Trophoblast cell (in vitro differentiated cells and primary cell): ENCODE data around the gene FAM20C.

Experiments used
- DNase-seq, 2 donors: peaks; one replicate each; pipeline ENCODE4 v3.0.0-alpha.2; 2016
- H2AFZ ChIP-seq: 2 replicates; pipeline ENCODE4 v1.6.1; 2013; ENCODE audit warnings: low read length, moderate library complexity, mild to moderate bottlenecking; ENCODE audit not compliant: insufficient read depth, poor library complexity
- H2AK5ac ChIP-seq: 2 replicates; pipeline ENCODE4 v1.6.1; 2013; ENCODE audit warnings: mild to moderate bottlenecking, low read length
- H2BK120ac ChIP-seq: 2 replicates; pipeline ENCODE4 v1.6.1; 2013; ENCODE audit warnings: low read length, mild to moderate bottlenecking, moderate library complexity; ENCODE audit not compliant: insufficient read depth, poor library complexity
- H2BK12ac ChIP-seq: 2 replicates; pipeline ENCODE4 v1.6.1; 2013; ENCODE audit warnings: mild to moderate bottlenecking, low read length, moderate library complexity
- H2BK5ac ChIP-seq: 2 replicates; pipeline ENCODE4 v1.6.1; 2013; ENCODE audit warnings: low read length, low read depth, moderate library complexity, mild to moderate bottlenecking; ENCODE audit not compliant: poor library complexity
- H3K14ac ChIP-seq: 2 replicates; pipeline ENCODE4 v1.6.1; 2013; ENCODE audit warnings: mild to moderate bottlenecking, low read length
- H3K18ac ChIP-seq: 2 replicates; pipeline ENCODE4 v1.6.1; 2013; ENCODE audit warnings: mild to moderate bottlenecking, low read length
- H3K23ac ChIP-seq: 2 replicates; pipeline ENCODE4 v1.6.1; 2013; ENCODE audit warnings: low read length
- H3K27ac ChIP-seq: 2 replicates; pipeline ENCODE4 v1.5.1; 2013; ENCODE audit warnings: low read depth, mild to moderate bottlenecking, inconsistent platforms, low read length, moderate library complexity
- H3K27me3 ChIP-seq: 2 replicates; pipeline ENCODE4 v1.6.1; 2013; ENCODE audit warnings: inconsistent platforms, mild to moderate bottlenecking, low read length, moderate library complexity; ENCODE audit not compliant: insufficient read depth
- H3K36me3 ChIP-seq, 2 experiments: 1 replicate in 1 of 2; 2 replicates in 1 of 2; pipeline ENCODE4 v1.6.1; 2013; ENCODE audit warnings: low read length in 2 of 2, mild to moderate bottlenecking in 2 of 2, moderate library complexity in 1 of 2; ENCODE audit not compliant: insufficient read depth in 2 of 2, control insufficient read depth in 1 of 2
- H3K4ac ChIP-seq: 2 replicates; pipeline ENCODE4 v1.6.1; 2013; ENCODE audit warnings: low read depth, mild to moderate bottlenecking, low read length, moderate library complexity
- H3K4me1 ChIP-seq, 2 experiments: 1 replicate in 1 of 2; 2 replicates in 1 of 2; pipeline ENCODE4 v1.6.1; 2013; ENCODE audit warnings: low read length in 2 of 2, mild to moderate bottlenecking in 2 of 2, moderate library complexity in 1 of 2; ENCODE audit not compliant: insufficient read depth in 2 of 2, control insufficient read depth in 1 of 2
- H3K4me2 ChIP-seq: 2 replicates; pipeline ENCODE4 v1.6.1; 2013; ENCODE audit warnings: inconsistent platforms, mild to moderate bottlenecking, low read length, moderate library complexity
- H3K4me3 ChIP-seq: 2 replicates; pipeline ENCODE4 v1.5.1; 2013; ENCODE audit warnings: mild to moderate bottlenecking, low read depth, low read length, inconsistent platforms
- H3K79me1 ChIP-seq: one replicate; pipeline ENCODE4 v1.6.1; 2013; ENCODE audit warnings: low read length
- H3K79me2 ChIP-seq: 2 replicates; pipeline ENCODE4 v1.6.1; 2013; ENCODE audit warnings: low read length, mild to moderate bottlenecking; ENCODE audit not compliant: control insufficient read depth, insufficient read depth, poor library complexity
- H3K9ac ChIP-seq: 2 replicates; pipeline ENCODE4 v1.6.1; 2013; ENCODE audit warnings: mild to moderate bottlenecking, low read length
- H3K9me3 ChIP-seq: 2 replicates; pipeline ENCODE4 v1.6.1; 2013; ENCODE audit warnings: low read depth, mild to moderate bottlenecking, control low read depth, inconsistent platforms, low read length; ENCODE audit not compliant: insufficient read depth
- H4K12ac ChIP-seq: 2 replicates; pipeline ENCODE4 v1.6.1; 2013; ENCODE audit warnings: low read depth, mild to moderate bottlenecking, low read length, moderate library complexity
- H4K8ac ChIP-seq: 2 replicates; pipeline ENCODE4 v1.6.1; 2013; ENCODE audit warnings: low read depth, mild to moderate bottlenecking, low read length, moderate library complexity
- H4K91ac ChIP-seq: one replicate; pipeline ENCODE4 v1.6.1; 2013; ENCODE audit warnings: low read depth, mild to moderate bottlenecking, low read length, moderate library complexity
- WGBS: extraction: QIAGEN DNeasy Blood & Tissue Kit; methylation state at CpG from one replicate; pipeline ENCODE4 v1.1.7; 2013; ENCODE audit warnings: missing lambda C conversion rate; ENCODE audit not compliant: insufficient read length, insufficient coverage; ENCODE audit errors: extremely low coverage; 5-methylcytosine and 5-hydroxymethylcytosine counted together

The FAM20C gene

GRCh38 chr7:309586-310228 lies 117.3 kb downstream of the FAM20C start:
- Histone ChIP-seq H3K14ac (no peak overlapping the region), H4K8ac (no peak overlapping the region)

More at GRCh38 chr7:309586-310228, 117.3 kb downstream of the FAM20C start:
- DNase-seq = no peak
- Histone ChIP-seq H3K4ac (no peak overlapping the region), H3K4me1 (no peaks in the 10 kb centered on the region), H3K36me3 (no peaks in the 10 kb centered on the region), H3K79me2 (no peaks in the 10 kb centered on the region), H3K79me1 (no peaks in the 10 kb centered on the region), H4K12ac (no peak overlapping the region), H3K9me3 (peaks cover 6% of the 10 kb centered on the region), H3K4me2 (no peak overlapping the region), H3K18ac (no peak overlapping the region), H3K9ac (no peak overlapping the region), H2BK12ac (no peak overlapping the region), H4K91ac (no peak overlapping the region), H2AK5ac (no peak overlapping the region), H2BK5ac (no peak overlapping the region), H3K23ac (no peak overlapping the region), H3K27ac (no peak overlapping the region), H2AFZ (no peak overlapping the region), H2BK120ac (no peak overlapping the region), H3K4me3 (no peak overlapping the region), H3K27me3 (no peaks in the 10 kb centered on the region)
- WGBS = no CpG with 5 or more reads among the region's 19 CpGs
